ENCODE results near the gene SEC16A.

Gene SEC16A

DNA sequence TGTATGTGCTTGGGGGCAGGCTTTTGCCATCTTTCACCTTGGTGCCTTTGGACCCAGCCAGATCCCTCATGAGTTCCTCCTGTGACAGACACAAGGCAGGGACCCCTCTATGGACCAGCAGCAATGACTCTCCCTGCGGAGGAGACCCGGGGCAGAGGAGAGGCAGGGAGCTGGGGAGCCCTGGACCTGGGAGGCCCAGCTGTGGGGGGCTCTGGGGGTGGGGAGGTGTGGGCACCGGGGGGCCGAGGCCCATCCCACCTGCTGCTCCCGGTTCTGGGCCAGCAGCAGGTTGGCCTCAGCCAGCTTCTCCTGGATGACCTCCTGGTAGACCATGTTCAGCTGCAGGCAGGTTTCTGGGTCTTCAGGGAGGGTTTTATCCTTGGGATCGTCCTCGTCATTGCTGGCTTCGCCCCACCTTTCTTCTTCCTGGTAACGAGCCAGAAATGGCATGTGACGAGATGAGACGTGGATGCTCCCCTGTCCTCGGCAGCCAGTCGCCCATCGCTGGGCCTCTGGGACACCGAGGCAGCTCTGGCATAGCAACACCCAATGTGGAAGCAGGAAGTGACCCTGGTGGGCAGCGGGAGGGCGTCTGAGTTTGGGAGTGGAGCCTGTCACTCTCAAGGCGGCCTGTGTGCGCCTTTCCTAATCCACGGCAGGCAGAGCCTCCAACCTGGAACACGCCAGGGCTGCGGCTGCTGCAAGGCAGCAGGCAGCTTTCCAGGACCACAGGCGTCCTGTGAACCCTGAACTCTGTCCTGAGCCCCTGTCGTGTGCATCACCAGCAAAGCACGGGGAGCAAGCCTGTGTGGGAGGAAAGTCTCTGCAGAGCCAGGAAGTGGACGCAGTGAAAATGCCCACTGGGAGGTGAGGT, 87.3 kb downstream of the SEC16A start:
- TF ChIP-seq, protein P1, sequence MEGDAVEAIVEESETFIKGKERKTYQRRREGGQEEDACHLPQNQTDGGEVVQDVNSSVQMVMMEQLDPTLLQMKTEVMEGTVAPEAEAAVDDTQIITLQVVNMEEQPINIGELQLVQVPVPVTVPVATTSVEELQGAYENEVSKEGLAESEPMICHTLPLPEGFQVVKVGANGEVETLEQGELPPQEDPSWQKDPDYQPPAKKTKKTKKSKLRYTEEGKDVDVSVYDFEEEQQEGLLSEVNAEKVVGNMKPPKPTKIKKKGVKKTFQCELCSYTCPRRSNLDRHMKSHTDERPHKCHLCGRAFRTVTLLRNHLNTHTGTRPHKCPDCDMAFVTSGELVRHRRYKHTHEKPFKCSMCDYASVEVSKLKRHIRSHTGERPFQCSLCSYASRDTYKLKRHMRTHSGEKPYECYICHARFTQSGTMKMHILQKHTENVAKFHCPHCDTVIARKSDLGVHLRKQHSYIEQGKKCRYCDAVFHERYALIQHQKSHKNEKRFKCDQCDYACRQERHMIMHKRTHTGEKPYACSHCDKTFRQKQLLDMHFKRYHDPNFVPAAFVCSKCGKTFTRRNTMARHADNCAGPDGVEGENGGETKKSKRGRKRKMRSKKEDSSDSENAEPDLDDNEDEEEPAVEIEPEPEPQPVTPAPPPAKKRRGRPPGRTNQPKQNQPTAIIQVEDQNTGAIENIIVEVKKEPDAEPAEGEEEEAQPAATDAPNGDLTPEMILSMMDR (IDR thresholded peaks at IDR 0.05; ENCODE audit: low read length, missing control alignments) = no peak
- no peak overlapping the region for H3K4me3 ChIP-seq (replicated peaks; ENCODE audit: low read depth, low read length)
- no peak for DNase-seq (ENCODE audit: low read depth)

DNA sequence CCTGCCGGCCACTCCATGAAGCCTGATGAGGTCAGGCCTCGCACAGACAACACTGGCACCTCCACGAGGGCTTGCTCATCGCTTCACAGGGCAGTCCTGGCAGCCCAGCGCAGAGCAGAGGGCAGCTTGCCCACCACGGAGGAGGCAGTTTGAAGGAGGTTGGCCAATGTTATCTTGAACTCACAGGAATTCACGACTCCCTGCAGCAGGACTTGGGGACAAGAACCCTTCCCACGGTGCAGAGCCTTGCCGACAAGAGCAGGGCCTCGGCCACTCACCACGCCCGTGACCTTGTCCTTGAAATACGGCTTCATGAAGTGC, 87.9 kb downstream of the SEC16A start:
- no peak overlapping the region for H3K4me3 ChIP-seq (replicated peaks; ENCODE audit: low read depth, low read length)
- no peak for DNase-seq (ENCODE audit: low read depth)
- TF ChIP-seq, protein P1 (IDR thresholded peaks at IDR 0.05; ENCODE audit: low read length, missing control alignments) = no peak

DNA sequence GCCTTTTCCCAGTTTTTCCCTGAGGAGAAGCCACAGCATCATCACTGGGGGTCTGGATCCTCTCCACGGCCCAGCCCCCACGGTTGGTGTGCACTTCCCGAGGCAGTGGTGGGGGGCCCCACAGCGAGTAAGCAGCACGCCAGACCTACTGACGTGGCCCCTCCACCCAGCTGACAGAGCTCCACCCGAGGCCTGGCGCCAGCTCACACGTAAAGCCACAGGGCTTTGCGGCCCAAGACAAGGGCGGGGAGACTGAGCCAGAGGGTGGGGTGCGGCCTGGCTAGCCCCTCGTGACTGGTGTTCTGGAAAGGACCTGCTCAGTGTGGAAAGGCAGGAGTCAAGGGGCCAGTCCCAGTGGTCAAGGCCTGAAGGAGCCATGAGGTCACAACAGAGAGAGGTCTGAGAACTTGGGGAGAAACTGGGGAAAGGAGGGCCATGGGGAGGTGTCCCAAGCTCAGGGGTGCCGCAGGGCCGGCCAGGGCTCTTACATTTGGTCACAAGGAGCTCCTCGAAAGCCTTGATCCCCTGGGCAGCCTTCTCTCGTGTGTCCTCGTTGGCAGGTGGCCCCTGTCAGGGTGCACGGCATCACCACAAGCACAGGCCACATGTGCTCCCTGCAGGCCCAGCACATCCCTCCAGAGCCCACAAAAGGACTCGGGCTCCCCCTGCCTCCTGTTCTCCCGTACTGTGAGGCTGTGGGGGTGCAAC, 88.4 kb downstream of the SEC16A start:
- TF ChIP-seq, protein P1 (IDR thresholded peaks at IDR 0.05; ENCODE audit: low read length, missing control alignments) = no peak
- H3K4me3 ChIP-seq (replicated peaks; ENCODE audit: low read depth, low read length) = no peak overlapping the region
- DNase-seq (ENCODE audit: low read depth) = no peak

DNA sequence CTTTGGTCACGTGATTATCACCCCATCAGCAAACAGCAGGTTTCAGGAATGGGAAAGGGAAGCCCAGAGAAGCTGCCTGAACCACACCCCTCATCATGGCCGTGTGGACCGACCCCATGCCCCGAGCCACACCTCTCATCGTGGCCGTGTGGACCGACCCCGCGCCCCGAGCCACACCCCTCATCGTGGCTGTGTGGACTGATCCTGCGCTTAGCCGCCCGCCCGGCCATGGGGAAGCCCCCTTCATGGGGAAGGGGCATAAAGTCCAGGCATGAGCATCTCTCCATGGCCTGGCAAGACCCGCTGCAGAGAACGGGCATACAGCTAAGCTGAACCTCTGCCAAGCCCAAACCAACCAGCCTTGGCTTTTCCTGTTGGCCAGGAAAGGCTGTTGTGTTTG, 89.3 kb downstream of the SEC16A start:
- no peak overlapping the region for H3K4me3 ChIP-seq (replicated peaks; ENCODE audit: low read depth, low read length)
- no peak for DNase-seq (ENCODE audit: low read depth)
- TF ChIP-seq, protein P1 (IDR thresholded peaks at IDR 0.05; ENCODE audit: low read length, missing control alignments) = no peak

DNA sequence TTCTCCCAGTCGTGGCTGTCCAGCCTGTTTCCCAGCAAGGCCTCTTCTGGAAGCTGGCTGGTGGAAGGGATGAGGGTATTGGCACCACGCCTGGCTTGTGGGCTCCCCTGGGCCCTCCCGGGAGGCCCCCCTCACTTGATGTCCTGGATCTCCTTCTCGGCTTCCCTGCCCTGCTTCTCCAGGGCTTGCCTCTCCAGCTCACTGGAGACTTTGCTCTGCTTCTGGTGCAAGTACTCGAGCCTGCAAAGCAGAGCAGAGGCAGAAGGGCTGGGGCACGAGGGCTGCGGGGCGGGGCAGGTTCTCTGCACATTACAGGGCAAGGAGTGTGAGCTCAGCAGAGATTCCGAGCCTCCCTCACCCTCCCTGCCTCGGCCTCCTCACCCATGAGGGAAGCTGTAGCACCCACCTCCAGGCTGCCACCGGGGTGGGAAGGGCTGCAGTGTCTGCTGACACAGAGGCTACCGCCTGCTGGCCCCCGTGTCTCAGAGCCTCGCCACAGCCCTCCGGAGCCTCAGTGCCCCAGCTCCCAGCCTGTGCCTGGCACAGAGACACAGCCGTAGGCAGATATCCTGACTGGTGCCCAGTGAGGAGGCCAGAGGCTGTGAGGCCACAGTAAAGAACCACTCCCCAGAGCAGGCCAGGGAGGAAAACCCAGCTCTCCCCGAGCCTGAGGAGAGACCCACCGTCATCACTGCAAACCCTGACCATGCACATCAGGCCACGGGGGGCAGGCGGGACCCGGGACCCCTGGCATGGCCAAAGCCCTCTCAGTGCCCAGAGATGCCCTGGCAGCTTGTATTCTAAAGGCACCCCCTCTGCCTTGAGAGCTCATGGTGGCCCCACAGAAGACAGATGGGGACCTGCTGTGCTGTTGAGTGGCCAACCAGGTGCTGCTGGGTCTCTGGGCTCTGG, 90.0 kb downstream of the SEC16A start:
- no peak overlapping the region for H3K4me3 ChIP-seq (replicated peaks; ENCODE audit: low read depth, low read length)
- no peak for DNase-seq (ENCODE audit: low read depth)
- TF ChIP-seq, protein P1 (IDR thresholded peaks at IDR 0.05; ENCODE audit: low read length, missing control alignments) = no peak

DNA sequence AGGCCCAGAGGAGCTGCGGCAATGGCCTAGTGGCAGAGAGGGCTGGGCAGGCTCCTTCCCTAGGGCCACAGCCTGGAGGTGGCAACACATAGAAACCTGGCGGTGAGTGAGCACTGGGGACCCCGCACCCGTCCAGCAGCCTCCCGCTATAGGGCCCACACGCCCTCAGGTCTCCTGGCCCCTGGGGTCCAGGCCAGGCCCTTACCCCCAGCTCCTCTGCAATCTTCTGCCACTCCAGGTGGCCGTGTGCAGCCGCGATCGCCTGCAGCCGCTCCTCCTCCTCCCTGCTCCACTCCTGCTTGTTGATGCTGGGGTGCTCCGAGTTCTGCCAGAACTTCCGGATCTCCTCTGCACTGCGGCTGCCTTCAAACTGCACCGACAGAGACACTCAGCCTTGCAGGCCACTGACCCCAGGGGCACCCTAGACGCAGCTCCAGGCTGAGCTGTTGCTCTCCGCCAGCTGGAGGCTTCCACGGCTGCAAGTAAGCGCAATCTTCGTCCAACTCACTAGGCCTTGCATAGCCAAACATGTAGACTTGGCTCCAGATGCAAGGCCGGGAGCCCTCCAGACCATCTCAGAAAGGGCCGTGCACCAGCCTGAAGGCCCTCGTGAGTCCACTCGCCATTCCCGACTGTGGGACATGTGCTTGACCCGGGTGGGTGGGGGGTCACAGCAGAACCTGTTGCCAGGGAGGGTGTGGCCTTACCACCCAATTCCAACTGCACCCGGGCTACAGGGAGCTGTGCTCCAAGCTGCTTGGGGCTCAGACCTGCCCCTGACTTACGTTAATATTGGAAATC, 90.9 kb downstream of the SEC16A start:
- no peak for DNase-seq (ENCODE audit: low read depth)
- no peak overlapping the region for H3K4me3 ChIP-seq (replicated peaks; ENCODE audit: low read depth, low read length)
- TF ChIP-seq, protein P1 (IDR thresholded peaks at IDR 0.05; ENCODE audit: low read length, missing control alignments) = no peak

All from fibroblast of pulmonary artery (primary cell).